Kidney (tissue), 14 donors: ENCODE measurements around the gene AKR1C3. TPM values are rescaled to one million over a fixed set of nuclear protein-coding genes. Genes with fewer than 3 reads are reported as not detected.

Experiments
- DNase-seq, 5 donors: peaks; one replicate each; pipeline ENCODE4 v3.0.0-alpha.2; 2013 to 2020
- FAIRE-seq: peaks from 2 replicates; lab custom pipeline; 2012; peaks lifted over from hg19 to GRCh38; lab: Jason Lieb, UNC
- H3K27ac ChIP-seq, 2 donors: one replicate each; pipeline ENCODE4 v1.7.0; 2013; ENCODE audit warnings: low read depth in 2 of 2, low read length in 2 of 2, inconsistent platforms in 1 of 2
- H3K27me3 ChIP-seq: one replicate; pipeline ENCODE4 v1.7.1; 2013; ENCODE audit warnings: low read length, inconsistent platforms; ENCODE audit not compliant: control insufficient read depth, insufficient read depth
- H3K36me3 ChIP-seq, 3 donors: one replicate each; pipeline versions ENCODE4 v1.7.0 to v1.7.1; 2013; ENCODE audit warnings: low read length in 3 of 3, control low read depth in 1 of 3, inconsistent platforms in 1 of 3; ENCODE audit not compliant: insufficient read depth in 3 of 3, control insufficient read depth in 2 of 3
- H3K4me1 ChIP-seq, 3 donors: one replicate each; pipeline versions ENCODE4 v1.7.0 to v1.7.1; 2013; ENCODE audit warnings: low read length in 3 of 3, inconsistent platforms in 1 of 3, low read depth in 1 of 3; ENCODE audit not compliant: control insufficient read depth in 2 of 3, insufficient read depth in 2 of 3
- H3K4me3 ChIP-seq, 3 donors: one replicate each; pipeline versions ENCODE4 v1.7.0 to v1.8.1; 2013; ENCODE audit warnings: low read length in 3 of 3, control low read depth in 1 of 3, inconsistent platforms in 1 of 3
- H3K9ac ChIP-seq, 3 donors: one replicate each; pipeline versions ENCODE4 v1.7.0 to v1.7.1; 2013; ENCODE audit warnings: low read length in 3 of 3, control low read depth in 1 of 3, inconsistent platforms in 1 of 3
- H3K9me3 ChIP-seq, 3 donors: one replicate each; pipeline versions ENCODE4 v1.7.0 to v1.7.1; 2013; ENCODE audit warnings: low read length in 3 of 3, control low read depth in 1 of 3, inconsistent platforms in 1 of 3; ENCODE audit not compliant: control insufficient read depth in 2 of 3, insufficient read depth in 1 of 3
- intact Hi-C: fragments of 100-400 bp; cut with DNase I; formaldehyde crosslinking; loops from one replicate; pipeline ENCODE4 v1.11.1; 2022
- polyA plus RNA-seq: library from polyadenylated mRNA; stranded (reverse); fragments of 350-450 nt; fragmentation: Illumina TruSeq; extraction: RNeasy Lipid Tissue Mini Kit (QIAGEN cat#74804); gene quantifications from one replicate; pipeline ENCODE4 v1.2.3, GENCODE V29; 2014; ENCODE audit warnings: low read depth, low replicate concordance; ENCODE audit not compliant: insufficient read depth
- total RNA-seq: library from RNA; stranded (reverse); fragmentation: NEBNext Ultra II Directional; extraction: Animal tissue kit (Norgen Biotek cat#: 25700); gene quantifications from one replicate; pipeline ENCODE4 v1.2.1, GENCODE V29; 2021
- TF ChIP-seq, protein P1 (sequence below): IDR thresholded peaks from 3 replicates; pipeline ENCODE4 v1.5.1; 2012; ENCODE audit warnings: mild to moderate bottlenecking, moderate library complexity, borderline replicate concordance; ENCODE audit not compliant: insufficient read depth; ENCODE audit errors: extremely low read depth
- donor health status: control.
- donor health status: control.
- donor health status: control.
- donor health status: control.
- donor health status: control.
- donor health status: DM: yes; HTN: yes; CAD: no.
- donor health status: Normal renal cell carcinoma (clear cell type).

Gene AKR1C3
- total and polyA plus RNA-seq, 2 donors from 2014 or later: 61.8 to 187 TPM

- Histone ChIP-seq H3K9ac (no peak overlapping the region), H3K4me3 (no peak overlapping the region), H3K36me3 (no peaks in the 10 kb centered on the region), H3K27ac (no peak overlapping the region), H3K27me3 (no peaks in the 10 kb centered on the region), H3K9me3 (no peaks in the 10 kb centered on the region), H3K4me1 (no peaks in the 10 kb centered on the region)
- TF ChIP-seq, protein P1, sequence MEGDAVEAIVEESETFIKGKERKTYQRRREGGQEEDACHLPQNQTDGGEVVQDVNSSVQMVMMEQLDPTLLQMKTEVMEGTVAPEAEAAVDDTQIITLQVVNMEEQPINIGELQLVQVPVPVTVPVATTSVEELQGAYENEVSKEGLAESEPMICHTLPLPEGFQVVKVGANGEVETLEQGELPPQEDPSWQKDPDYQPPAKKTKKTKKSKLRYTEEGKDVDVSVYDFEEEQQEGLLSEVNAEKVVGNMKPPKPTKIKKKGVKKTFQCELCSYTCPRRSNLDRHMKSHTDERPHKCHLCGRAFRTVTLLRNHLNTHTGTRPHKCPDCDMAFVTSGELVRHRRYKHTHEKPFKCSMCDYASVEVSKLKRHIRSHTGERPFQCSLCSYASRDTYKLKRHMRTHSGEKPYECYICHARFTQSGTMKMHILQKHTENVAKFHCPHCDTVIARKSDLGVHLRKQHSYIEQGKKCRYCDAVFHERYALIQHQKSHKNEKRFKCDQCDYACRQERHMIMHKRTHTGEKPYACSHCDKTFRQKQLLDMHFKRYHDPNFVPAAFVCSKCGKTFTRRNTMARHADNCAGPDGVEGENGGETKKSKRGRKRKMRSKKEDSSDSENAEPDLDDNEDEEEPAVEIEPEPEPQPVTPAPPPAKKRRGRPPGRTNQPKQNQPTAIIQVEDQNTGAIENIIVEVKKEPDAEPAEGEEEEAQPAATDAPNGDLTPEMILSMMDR: no peak
- intact Hi-C loops: no loop called here
- DNase-seq (no peak), FAIRE-seq (no peak)
Measured at GRCh38 chr10:5091196-5091595, 3.0 kb upstream of the AKR1C3 start.

DNA sequence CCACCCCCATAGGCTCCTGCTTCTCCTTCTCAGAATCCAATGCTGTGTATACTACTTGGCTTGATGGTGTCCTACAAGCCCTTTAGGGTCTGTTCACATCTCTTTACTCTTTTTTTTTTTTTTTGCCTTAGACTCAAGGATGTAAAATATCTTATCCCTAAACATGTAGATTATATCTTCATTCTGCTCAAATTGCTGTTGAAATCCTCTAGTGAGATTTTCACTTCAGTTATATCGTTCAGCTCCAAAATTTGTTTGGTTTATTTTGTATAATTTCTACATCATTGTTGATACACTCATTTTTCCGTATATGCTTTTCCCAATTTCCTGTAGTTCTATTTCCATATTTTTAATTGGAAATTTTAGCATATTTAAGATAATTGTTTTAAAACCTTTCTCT, 1.8 kb upstream of the AKR1C3 start:
- TF ChIP-seq, protein P1: no peak
- H3K9ac ChIP-seq: no peak overlapping the region
- no peak overlapping the region for H3K4me3 ChIP-seq
- intact Hi-C loops: no loop called here
- no peaks in the 10 kb centered on the region for H3K4me1 ChIP-seq
- H3K27me3 ChIP-seq: no peaks in the 10 kb centered on the region
- no peak overlapping the region for H3K27ac ChIP-seq
- no peak for FAIRE-seq
- H3K36me3 ChIP-seq: peaks cover 0 to 2% (median 0%) of the 10 kb centered on the region in 3 donors
- no peak for DNase-seq
- H3K9me3 ChIP-seq: no peaks in the 10 kb centered on the region

GRCh38 chr10:5092848-5093790, 1.1 kb upstream of the AKR1C3 start:
- no peaks in the 10 kb centered on the region for H3K9me3 ChIP-seq
- no peak overlapping the region for H3K9ac ChIP-seq
- intact Hi-C loops: no loop called here
- H3K4me3 ChIP-seq: no peak overlapping the region
- H3K27me3 ChIP-seq: no peaks in the 10 kb centered on the region
- DNase-seq (no peak), FAIRE-seq (peak; percentile 68)
- H3K4me1 ChIP-seq: no peaks in the 10 kb centered on the region
- H3K27ac ChIP-seq: no peak overlapping the region
- TF ChIP-seq, protein P1: no peak
- peaks cover 0 to 4% (median under 1%) of the 10 kb centered on the region in 3 donors for H3K36me3 ChIP-seq
